Posterior vena cava (tissue), 2 donors: ENCODE measurements around the gene GYG1. TPM values are rescaled to one million over a fixed set of nuclear protein-coding genes. Genes with fewer than 3 reads are reported as not detected.

Experiments used
- DNase-seq: peaks from one replicate; pipeline ENCODE4 v3.0.0-alpha.2; 2020; ENCODE audit warnings: low spot score
- intact Hi-C, 2 donors: fragments of 100-400 bp; cut with DNase I; formaldehyde crosslinking; loops; one replicate each; pipeline versions ENCODE4 v1.14.1 to v1.14.2; 2022 to 2023
- total RNA-seq, 2 donors: library from RNA; stranded (reverse); fragmentation: NEBNext Ultra II Directional; extraction: Animal tissue kit (Norgen Biotek cat#: 25700); gene quantifications; one replicate each; pipeline ENCODE4 v1.2.1, GENCODE V29; 2021
- donor health status: DM: yes; HTN: yes; CAD: no.
- donor health status: DM: yes; HTN: yes; CAD: no.

GYG1 gene
- total RNA-seq, 2 donors from 2014 or later, result 70.5 to 106 TPM

DNA sequence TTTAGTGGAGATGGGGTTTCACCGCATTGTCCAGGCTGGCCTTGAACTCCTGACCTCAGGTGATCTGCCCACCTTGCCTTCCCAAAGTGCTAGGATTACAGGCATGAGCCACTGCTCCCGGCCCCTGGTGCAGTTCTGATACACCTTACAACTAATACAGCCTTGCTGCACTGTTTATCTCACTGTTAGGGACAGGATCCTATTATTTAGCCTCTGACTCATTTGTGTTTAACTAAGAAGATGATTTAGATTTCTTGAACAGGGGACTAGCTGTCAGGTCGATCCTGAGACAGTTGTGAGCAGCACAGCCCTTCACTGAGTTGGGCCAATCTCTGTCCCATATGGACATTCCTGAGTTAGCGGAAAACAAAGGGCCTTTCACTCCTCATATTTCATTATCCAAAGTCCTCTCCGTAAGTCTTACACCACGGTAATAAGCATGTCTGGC lies 19.2 kb downstream of the GYG1 start:
- peak; percentile 80 for DNase-seq
- intact Hi-C loops, result no loop called here

- no peak for DNase-seq
- intact Hi-C loops, result no loop called here
These were observed 19.6 kb downstream of the GYG1 start for GRCh38 chr3:149010966-149011365.

- intact Hi-C loops, result no loop called here
These were observed 20.3 kb downstream of the GYG1 start for GRCh38 chr3:149011676-149012075.

DNA sequence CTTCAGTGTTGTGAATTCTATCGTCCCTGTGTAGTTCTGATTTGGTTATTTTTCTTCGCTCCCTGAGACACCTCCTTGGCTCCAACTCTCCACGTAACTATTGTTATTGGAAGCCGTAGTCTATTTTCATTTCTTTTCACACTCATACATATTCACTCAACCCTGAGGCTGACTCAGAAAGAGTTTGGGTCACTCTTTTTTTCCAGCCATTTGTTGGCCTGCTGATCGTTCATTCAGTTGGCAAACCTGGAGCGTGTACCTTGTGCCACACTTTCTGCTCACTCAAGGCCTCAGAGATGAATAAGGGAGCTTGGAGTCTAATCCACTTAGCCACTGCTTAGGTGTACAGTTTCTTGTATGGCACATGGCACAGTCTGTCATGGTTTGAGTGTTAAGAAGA lies 22.4 kb downstream of the GYG1 start:
- no peak for DNase-seq
- intact Hi-C loops, result no loop called here

More at GRCh38 chr3:149011676-149012075, 20.3 kb downstream of the GYG1 start:
- peak; percentile 84 for DNase-seq

GRCh38 chr3:149015393-149015792 lies 24.1 kb downstream of the GYG1 start:
- intact Hi-C loops, result no loop called here
- DNase-seq, result no peak

- no peak for DNase-seq
- intact Hi-C loops, result loop anchor here in 1 of 2 donors (2.0 kb wide), 1 partner anchor 47 kb away; no protein-coding TSS in a partner anchor
These were observed 24.9 kb downstream of the GYG1 start for GRCh38 chr3:149016242-149016641.

GRCh38 chr3:149016669-149017541 lies 25.6 kb downstream of the GYG1 start:
- intact Hi-C loops, result loop anchor here in 1 of 2 donors (2.0 kb wide), 1 partner anchor 48 kb away; no protein-coding TSS in a partner anchor
- DNase-seq, result no peak

- no peak for DNase-seq
- intact Hi-C loops, result no loop called here
These were observed 26.9 kb downstream of the GYG1 start for GRCh38 chr3:149018247-149018646.

DNA sequence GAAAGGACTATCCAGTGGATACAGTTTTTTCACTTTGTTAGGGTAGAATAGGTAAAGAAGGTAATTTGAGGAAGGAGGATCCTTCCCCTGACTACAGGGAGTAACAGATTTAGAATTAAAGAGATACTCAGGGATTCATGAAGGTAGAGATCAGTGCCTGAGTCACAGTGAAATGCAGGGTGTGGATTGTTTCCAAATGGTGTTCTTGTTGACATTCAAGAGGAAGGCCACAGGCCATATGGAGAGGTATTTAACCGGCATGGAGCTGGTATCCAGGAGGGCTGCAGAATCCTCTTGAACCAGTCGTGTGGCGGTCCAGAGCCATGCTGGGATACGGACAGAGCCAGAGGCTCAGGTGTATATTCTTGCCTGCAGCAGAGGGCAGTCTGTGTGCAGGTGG lies 28.2 kb downstream of the GYG1 start:
- intact Hi-C loops, result no loop called here
- no peak for DNase-seq

GRCh38 chr3:149020196-149020838 lies 29.0 kb downstream of the GYG1 start:
- no peak for DNase-seq
- intact Hi-C loops, result no loop called here

GRCh38 chr3:149020839-149021252 lies 29.5 kb downstream of the GYG1 start:
- intact Hi-C loops, result no loop called here
- no peak for DNase-seq

GRCh38 chr3:149021830-149022229 lies 30.5 kb downstream of the GYG1 start:
- no peak for DNase-seq
- intact Hi-C loops, result no loop called here

GRCh38 chr3:149023951-149024350 lies 32.6 kb downstream of the GYG1 start:
- intact Hi-C loops, result no loop called here
- no peak for DNase-seq

GRCh38 chr3:149026718-149027117 lies 35.4 kb downstream of the GYG1 start:
- intact Hi-C loops, result no loop called here
- no peak for DNase-seq

DNA sequence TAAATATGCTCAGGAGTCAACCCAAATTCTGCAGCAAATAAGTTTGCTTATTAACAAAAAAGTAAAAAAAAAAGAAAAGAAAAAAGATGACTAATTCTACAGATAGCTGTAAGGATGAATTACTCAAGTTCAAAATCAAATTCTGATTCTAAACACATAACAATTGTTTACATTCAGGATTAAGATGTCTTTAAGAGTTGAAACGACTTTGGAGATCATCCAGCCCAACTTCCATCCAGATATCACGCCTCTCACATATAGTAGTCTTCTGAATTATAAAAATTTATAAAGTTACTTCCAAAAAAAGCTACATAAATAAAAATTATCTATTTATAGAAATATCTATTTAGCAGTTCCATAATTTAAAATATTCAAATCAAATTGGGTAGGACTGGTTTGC lies 39.8 kb downstream of the GYG1 start:
- DNase-seq, result no peak
- intact Hi-C loops, result no loop called here

DNA sequence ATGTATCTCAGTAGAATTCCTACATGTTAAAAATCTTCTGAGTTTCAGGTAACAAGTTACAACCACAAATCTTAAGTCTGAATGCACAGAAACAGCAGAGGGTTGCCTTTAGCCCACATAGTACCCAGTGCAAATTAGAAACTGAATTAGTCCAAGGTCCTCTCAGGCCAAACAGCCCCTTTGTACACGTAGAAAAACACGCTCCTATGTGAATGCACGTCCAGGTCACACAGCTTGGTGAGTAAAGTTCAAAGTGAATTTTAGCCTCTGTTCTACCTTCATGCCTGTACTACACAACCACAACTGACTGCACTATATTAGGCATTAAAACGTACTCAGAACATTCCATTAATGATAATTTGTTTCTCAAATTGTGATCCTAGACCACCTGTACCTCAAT lies 46.3 kb downstream of the GYG1 start:
- no peak for DNase-seq
- intact Hi-C loops, result no loop called here

DNA sequence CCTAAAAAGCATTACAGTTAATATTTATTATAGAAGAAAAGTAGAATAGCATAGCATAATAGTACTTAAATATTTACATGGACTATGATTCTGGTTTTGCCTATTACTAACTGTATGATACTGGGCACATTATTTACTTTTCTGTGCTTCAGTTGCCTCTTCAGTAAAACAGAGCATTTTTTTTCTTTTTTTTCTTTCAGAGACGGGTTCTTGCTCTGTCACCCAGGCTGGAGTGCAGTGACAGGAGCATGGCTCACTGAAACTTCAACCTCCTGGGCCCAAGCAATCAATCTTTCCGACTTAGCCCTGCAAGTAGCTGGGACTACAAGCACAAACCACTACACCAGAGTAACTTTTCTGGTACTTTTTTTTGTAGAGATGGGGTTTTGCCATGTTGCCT lies 47.0 kb downstream of the GYG1 start:
- intact Hi-C loops, result no loop called here
- no peak for DNase-seq

DNA sequence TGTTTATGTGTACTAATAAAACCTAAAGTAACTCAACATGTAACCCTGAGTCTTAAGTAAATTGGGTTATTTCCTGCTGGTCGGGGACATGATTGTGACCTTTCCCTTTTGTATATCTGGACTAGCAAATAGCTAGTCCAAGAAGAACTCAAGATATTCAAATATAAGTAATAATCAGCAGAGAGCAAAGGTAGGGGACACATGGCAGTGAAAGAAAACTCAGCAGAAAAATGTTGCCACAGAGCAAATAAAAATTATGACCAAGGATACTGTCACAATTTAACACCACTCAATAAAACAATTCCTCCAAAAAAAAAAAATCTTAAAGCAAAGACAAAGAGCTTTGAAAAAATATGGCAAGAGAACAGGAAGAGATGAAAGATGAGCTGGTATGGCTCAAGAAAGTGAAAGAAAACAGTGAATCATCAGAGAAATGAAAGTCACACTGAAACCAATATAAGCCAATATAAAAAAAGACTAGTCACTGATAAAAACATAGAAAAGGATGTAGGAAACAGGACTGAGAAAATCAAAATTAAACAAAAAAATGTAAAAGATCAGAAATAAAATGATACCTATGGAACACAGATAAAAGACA lies 51.5 kb downstream of the GYG1 start:
- DNase-seq, result no peak
- intact Hi-C loops, result no loop called here

DNA sequence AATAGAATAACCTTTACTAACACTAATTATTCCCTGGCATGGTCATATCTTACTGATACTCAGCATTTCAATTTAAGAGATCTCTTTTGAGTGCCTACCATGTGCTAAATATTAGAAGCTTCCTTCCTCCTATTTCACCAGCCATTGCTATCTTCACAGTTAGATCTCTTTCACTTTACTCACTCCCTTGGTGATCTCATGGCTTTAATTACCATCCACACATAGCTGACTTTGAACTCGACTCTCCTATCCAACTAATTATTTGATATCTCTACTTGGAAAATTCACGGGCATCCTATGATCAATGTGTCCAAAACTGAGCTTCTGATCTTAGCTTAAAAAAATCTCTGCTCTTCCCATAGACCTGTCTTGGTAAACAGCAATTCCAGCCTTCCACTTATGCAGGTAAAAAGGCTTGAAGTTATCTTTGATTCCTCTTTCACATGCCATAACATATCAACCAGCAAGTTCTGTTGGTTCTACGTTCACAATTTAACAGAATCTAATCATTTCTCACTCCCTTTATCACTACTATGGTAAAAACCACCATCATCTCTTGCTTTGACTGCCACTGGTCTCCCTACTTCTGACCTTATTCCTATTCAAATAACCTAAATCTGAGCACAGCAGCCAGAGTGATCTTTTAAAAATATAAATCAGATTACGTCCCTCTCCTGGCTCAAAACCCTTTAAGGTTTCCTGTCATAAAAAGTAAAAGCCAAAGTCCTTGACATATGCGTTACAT lies 53.2 kb downstream of the GYG1 start:
- DNase-seq, result no peak
- intact Hi-C loops, result loop anchor here in 1 of 2 donors (1.0 kb wide), 1 partner anchor 23 kb away; no protein-coding TSS in a partner anchor
